ENCODE results near the gene IL10RB. TPM values are rescaled to one million over a fixed set of nuclear protein-coding genes. Genes with fewer than 3 reads are reported as not detected.

The IL10RB gene
- total and polyA plus RNA-seq, 2 experiments from 2014 or later, result 27.1 to 29.2 TPM

GRCh38 chr21:33312121-33312520, 46.0 kb downstream of the IL10RB start:
- 96% methylated on average over 3 of the region's 3 CpGs for WGBS (ENCODE audit: low lambda C conversion rate, missing lambda C conversion rate)
- no peak for TF ChIP-seq CTCF (IDR thresholded peaks at IDR 0.05; ENCODE audit: poor library complexity)
- no peak for TF ChIP-seq EZH2 (IDR thresholded peaks at IDR 0.05; ENCODE audit: borderline replicate concordance)
- TF ChIP-seq EZH2phosphoT487 (IDR thresholded peaks at IDR 0.05; ENCODE audit: low read depth, severe bottlenecking, unreplicated experiment), result no peak
- Histone ChIP-seq H3K4me1 (ENCODE audit: insufficient read depth) (no peaks in the 10 kb centered on the region), H3K36me3 (replicated peaks; ENCODE audit: insufficient read depth, low read depth) (no peaks in the 10 kb centered on the region), H3K9me2 (replicated peaks; ENCODE audit: insufficient read depth) (no peaks in the 10 kb centered on the region), H3K27ac (no peak overlapping the region), H3K4me2 (no peak overlapping the region), H4K20me1 (ENCODE audit: insufficient read depth, poor library complexity, severe bottlenecking) (no peaks in the 10 kb centered on the region), H3K9me3 (ENCODE audit: low read depth) (no peaks in the 10 kb centered on the region), H3K79me2 (no peaks in the 10 kb centered on the region), H3K4me3 (no peak overlapping the region), H2AFZ (no peak overlapping the region), H3K27me3 (no peaks in the 10 kb centered on the region)
- no peak for DNase-seq (ENCODE audit: low spot score)

- WGBS (ENCODE audit: low lambda C conversion rate, missing lambda C conversion rate), result 100% methylated on average over 1 of the region's 1 CpG
- Histone ChIP-seq H3K4me3 (no peak overlapping the region), H3K27me3 (no peaks in the 10 kb centered on the region), H2AFZ (no peak overlapping the region), H3K79me2 (no peaks in the 10 kb centered on the region), H3K36me3 (replicated peaks; ENCODE audit: insufficient read depth, low read depth) (no peaks in the 10 kb centered on the region), H3K4me1 (ENCODE audit: insufficient read depth) (no peaks in the 10 kb centered on the region), H3K9me2 (replicated peaks; ENCODE audit: insufficient read depth) (no peaks in the 10 kb centered on the region), H3K4me2 (no peak overlapping the region), H3K27ac (no peak overlapping the region), H4K20me1 (ENCODE audit: insufficient read depth, poor library complexity, severe bottlenecking) (no peaks in the 10 kb centered on the region), H3K9me3 (ENCODE audit: low read depth) (no peaks in the 10 kb centered on the region)
- DNase-seq (ENCODE audit: low spot score), result no peak
- no peak for TF ChIP-seq EZH2phosphoT487 (IDR thresholded peaks at IDR 0.05; ENCODE audit: low read depth, severe bottlenecking, unreplicated experiment)
- no peak for TF ChIP-seq EZH2 (IDR thresholded peaks at IDR 0.05; ENCODE audit: borderline replicate concordance)
- TF ChIP-seq CTCF (IDR thresholded peaks at IDR 0.05; ENCODE audit: poor library complexity), result no peak
Observed at GRCh38 chr21:33313183-33313582, 47.0 kb downstream of the IL10RB start.

GRCh38 chr21:33313611-33314010, 47.4 kb downstream of the IL10RB start:
- Histone ChIP-seq H3K79me2 (no peaks in the 10 kb centered on the region), H3K36me3 (replicated peaks; ENCODE audit: insufficient read depth, low read depth) (no peaks in the 10 kb centered on the region), H3K27ac (no peak overlapping the region), H3K9me3 (ENCODE audit: low read depth) (no peaks in the 10 kb centered on the region), H3K4me2 (no peak overlapping the region), H4K20me1 (ENCODE audit: insufficient read depth, poor library complexity, severe bottlenecking) (no peaks in the 10 kb centered on the region), H3K27me3 (no peaks in the 10 kb centered on the region), H3K4me3 (no peak overlapping the region), H3K9me2 (replicated peaks; ENCODE audit: insufficient read depth) (no peaks in the 10 kb centered on the region), H2AFZ (no peak overlapping the region), H3K4me1 (ENCODE audit: insufficient read depth) (no peaks in the 10 kb centered on the region)
- TF ChIP-seq CTCF (IDR thresholded peaks at IDR 0.05; ENCODE audit: poor library complexity) (no peak), EZH2phosphoT487 (IDR thresholded peaks at IDR 0.05; ENCODE audit: low read depth, severe bottlenecking, unreplicated experiment) (no peak), EZH2 (IDR thresholded peaks at IDR 0.05; ENCODE audit: borderline replicate concordance) (no peak)
- DNase-seq (ENCODE audit: low spot score), result no peak
- 83% methylated on average over 4 of the region's 4 CpGs for WGBS (ENCODE audit: low lambda C conversion rate, missing lambda C conversion rate)

- Histone ChIP-seq H3K27me3 (no peaks in the 10 kb centered on the region), H3K4me3 (no peak overlapping the region), H4K20me1 (ENCODE audit: insufficient read depth, poor library complexity, severe bottlenecking) (no peaks in the 10 kb centered on the region), H3K27ac (no peak overlapping the region), H3K4me1 (ENCODE audit: insufficient read depth) (no peaks in the 10 kb centered on the region), H2AFZ (no peak overlapping the region), H3K9me2 (replicated peaks; ENCODE audit: insufficient read depth) (no peaks in the 10 kb centered on the region), H3K36me3 (replicated peaks; ENCODE audit: insufficient read depth, low read depth) (no peaks in the 10 kb centered on the region), H3K79me2 (no peaks in the 10 kb centered on the region), H3K9me3 (ENCODE audit: low read depth) (no peaks in the 10 kb centered on the region), H3K4me2 (no peak overlapping the region)
- 68% methylated on average over 4 of the region's 4 CpGs for WGBS (ENCODE audit: low lambda C conversion rate, missing lambda C conversion rate)
- TF ChIP-seq EZH2phosphoT487 (IDR thresholded peaks at IDR 0.05; ENCODE audit: low read depth, severe bottlenecking, unreplicated experiment) (no peak), CTCF (IDR thresholded peaks at IDR 0.05; ENCODE audit: poor library complexity) (no peak), EZH2 (IDR thresholded peaks at IDR 0.05; ENCODE audit: borderline replicate concordance) (no peak)
- no peak for DNase-seq (ENCODE audit: low spot score)
Observed at GRCh38 chr21:33314111-33314510, 47.9 kb downstream of the IL10RB start.

All from hepatocyte (in vitro differentiated cells).